ENCODE data around the gene PTCRA.
"Not testable (repeated sequence)": the region's sequence is repeated elsewhere in the genome, so short reads cannot be mapped to it uniquely, and the experiment has no call there.

PTCRA gene

GRCh38 chr6:42915732-42916131, at the start of gene PTCRA:
Gene PTCRA (plus strand): TSS chr6:42916053. CDS start chr6:42916070, 17 bp downstream.
- TF ChIP-seq CTCF (IDR thresholded peaks at IDR 0.05; ENCODE audit: low read depth, low read length), result no peak
- DNase-seq (ENCODE audit: extremely low read depth, low read depth), result no peak

- TF ChIP-seq CTCF (IDR thresholded peaks at IDR 0.05; ENCODE audit: low read depth, low read length), result no peak
- no peak for DNase-seq (ENCODE audit: extremely low read depth, low read depth)
Measured at GRCh38 chr6:42870145-42870936, 45.5 kb upstream of the PTCRA start.

GRCh38 chr6:42871711-42872110, 44.1 kb upstream of the PTCRA start:
- no peak for TF ChIP-seq CTCF (IDR thresholded peaks at IDR 0.05; ENCODE audit: low read depth, low read length)

GRCh38 chr6:42873313-42873712, 42.5 kb upstream of the PTCRA start:
- DNase-seq (ENCODE audit: extremely low read depth, low read depth), result no peak
- TF ChIP-seq CTCF (IDR thresholded peaks at IDR 0.05; ENCODE audit: low read depth, low read length), result no peak

More at GRCh38 chr6:42871711-42872110, 44.1 kb upstream of the PTCRA start:
- no peak for DNase-seq (ENCODE audit: extremely low read depth, low read depth)

GRCh38 chr6:42877695-42878094, 38.2 kb upstream of the PTCRA start:
- DNase-seq (ENCODE audit: extremely low read depth, low read depth), result no peak
- TF ChIP-seq CTCF (IDR thresholded peaks at IDR 0.05; ENCODE audit: low read depth, low read length), result no peak

GRCh38 chr6:42879372-42880239, 36.2 kb upstream of the PTCRA start, which contains the start of gene RPL7L1:
Gene RPL7L1 (plus strand): TSS chr6:42879616. CDS start chr6:42879911, 295 bp downstream.
- peak; percentile 62 for DNase-seq (ENCODE audit: extremely low read depth, low read depth)
- TF ChIP-seq CTCF (IDR thresholded peaks at IDR 0.05; ENCODE audit: low read depth, low read length), result no peak

GRCh38 chr6:42880240-42880817, 35.5 kb upstream of the PTCRA start:
- not testable (repeated sequence) for DNase-seq (ENCODE audit: extremely low read depth, low read depth)

GRCh38 chr6:42880871-42881270, 35.0 kb upstream of the PTCRA start:
- DNase-seq (ENCODE audit: extremely low read depth, low read depth), result not testable (repeated sequence)

All from AG09319 (cell line).